Kidney (tissue), 14 donors: Measurements from ENCODE around the gene PDE4D. TPM values are rescaled to one million over a fixed set of nuclear protein-coding genes. Genes with fewer than 3 reads are reported as not detected.

Source experiments
- DNase-seq, 5 donors: peaks; one replicate each; pipeline ENCODE4 v3.0.0-alpha.2; 2013 to 2020
- FAIRE-seq: peaks from 2 replicates; lab custom pipeline; 2012; peaks lifted over from hg19 to GRCh38; lab: Jason Lieb, UNC
- H3K27ac ChIP-seq, 2 donors: one replicate each; pipeline ENCODE4 v1.7.0; 2013; ENCODE audit warnings: low read depth in 2 of 2, low read length in 2 of 2, inconsistent platforms in 1 of 2
- H3K27me3 ChIP-seq: one replicate; pipeline ENCODE4 v1.7.1; 2013; ENCODE audit warnings: low read length, inconsistent platforms; ENCODE audit not compliant: control insufficient read depth, insufficient read depth
- H3K36me3 ChIP-seq, 3 donors: one replicate each; pipeline versions ENCODE4 v1.7.0 to v1.7.1; 2013; ENCODE audit warnings: low read length in 3 of 3, control low read depth in 1 of 3, inconsistent platforms in 1 of 3; ENCODE audit not compliant: insufficient read depth in 3 of 3, control insufficient read depth in 2 of 3
- H3K4me1 ChIP-seq, 3 donors: one replicate each; pipeline versions ENCODE4 v1.7.0 to v1.7.1; 2013; ENCODE audit warnings: low read length in 3 of 3, inconsistent platforms in 1 of 3, low read depth in 1 of 3; ENCODE audit not compliant: control insufficient read depth in 2 of 3, insufficient read depth in 2 of 3
- H3K4me3 ChIP-seq, 3 donors: one replicate each; pipeline versions ENCODE4 v1.7.0 to v1.8.1; 2013; ENCODE audit warnings: low read length in 3 of 3, control low read depth in 1 of 3, inconsistent platforms in 1 of 3
- H3K9ac ChIP-seq, 3 donors: one replicate each; pipeline versions ENCODE4 v1.7.0 to v1.7.1; 2013; ENCODE audit warnings: low read length in 3 of 3, control low read depth in 1 of 3, inconsistent platforms in 1 of 3
- H3K9me3 ChIP-seq, 3 donors: one replicate each; pipeline versions ENCODE4 v1.7.0 to v1.7.1; 2013; ENCODE audit warnings: low read length in 3 of 3, control low read depth in 1 of 3, inconsistent platforms in 1 of 3; ENCODE audit not compliant: control insufficient read depth in 2 of 3, insufficient read depth in 1 of 3
- CTCF ChIP-seq: IDR thresholded peaks from 3 replicates; pipeline ENCODE4 v1.5.1; 2012; ENCODE audit warnings: mild to moderate bottlenecking, moderate library complexity, borderline replicate concordance; ENCODE audit not compliant: insufficient read depth; ENCODE audit errors: extremely low read depth
- intact Hi-C: fragments of 100-400 bp; cut with DNase I; formaldehyde crosslinking; loops from one replicate; pipeline ENCODE4 v1.11.1; 2022
- polyA plus RNA-seq: library from polyadenylated mRNA; stranded (reverse); fragments of 350-450 nt; fragmentation: Illumina TruSeq; extraction: RNeasy Lipid Tissue Mini Kit (QIAGEN cat#74804); gene quantifications from one replicate; pipeline ENCODE4 v1.2.3, GENCODE V29; 2014; ENCODE audit warnings: low read depth, low replicate concordance; ENCODE audit not compliant: insufficient read depth
- total RNA-seq: library from RNA; stranded (reverse); fragmentation: NEBNext Ultra II Directional; extraction: Animal tissue kit (Norgen Biotek cat#: 25700); gene quantifications from one replicate; pipeline ENCODE4 v1.2.1, GENCODE V29; 2021
- donor health status: control.
- donor health status: control.
- donor health status: control.
- donor health status: control.
- donor health status: control.
- donor health status: DM: yes; HTN: yes; CAD: no.
- donor health status: Normal renal cell carcinoma (clear cell type).

The PDE4D gene
- total and polyA plus RNA-seq, 2 donors from 2014 or later, result 9.2 to 78.9 TPM

- no peaks in the 10 kb centered on the region for H3K9me3 ChIP-seq
- no peak for TF ChIP-seq CTCF
- no peaks in the 10 kb centered on the region for H3K4me1 ChIP-seq
- H3K4me3 ChIP-seq, result no peak overlapping the region
- DNase-seq (no peak), FAIRE-seq (no peak)
- H3K9ac ChIP-seq, result no peak overlapping the region
- intact Hi-C loops, result no loop called here
- no peak overlapping the region for H3K27ac ChIP-seq
- H3K27me3 ChIP-seq, result no peaks in the 10 kb centered on the region
- H3K36me3 ChIP-seq, result no peaks in the 10 kb centered on the region
These were observed 953.9 kb downstream of the PDE4D start for GRCh38 chr5:58939664-58940063.

DNA sequence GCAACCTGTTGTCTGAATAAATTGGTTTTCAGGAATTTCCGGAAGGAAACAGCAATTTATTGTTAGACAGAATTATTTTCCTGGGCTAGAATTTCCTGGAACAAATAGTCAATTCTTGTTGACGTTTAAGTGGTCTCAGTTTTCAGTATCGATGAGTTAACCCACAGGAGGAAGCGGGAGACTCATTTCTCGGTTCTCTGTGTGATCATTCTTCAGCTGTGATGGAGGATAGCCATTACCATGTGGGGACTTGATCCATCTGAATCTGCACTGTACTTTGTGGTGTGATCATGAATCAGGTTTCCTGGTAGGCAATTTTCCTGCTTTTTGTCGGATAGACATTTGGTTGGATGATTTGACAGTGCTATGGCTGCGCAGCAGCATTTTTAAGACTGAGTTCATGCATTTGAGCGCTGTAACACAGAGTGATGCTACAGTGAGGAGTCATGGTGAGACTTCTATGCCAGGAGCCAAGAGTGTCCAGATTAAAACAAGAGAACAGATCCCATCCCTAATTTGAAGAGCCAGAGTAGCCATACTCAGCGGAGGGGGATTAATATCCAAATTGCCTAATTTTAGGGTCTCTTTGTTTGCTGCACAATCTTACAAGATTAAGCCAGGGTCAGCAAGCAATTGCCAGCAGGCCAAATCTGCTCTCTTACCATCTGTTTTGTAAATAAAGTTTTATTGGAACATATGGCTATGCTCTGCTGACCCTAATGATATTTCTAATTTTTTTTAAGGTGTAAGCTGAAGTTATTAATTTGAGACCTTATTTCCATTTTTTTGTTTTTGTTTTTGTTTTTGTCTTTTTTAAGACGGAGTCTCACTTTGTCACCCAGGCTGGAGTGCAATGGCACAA, 954.7 kb downstream of the PDE4D start:
- FAIRE-seq, result no peak
- Histone ChIP-seq H3K4me3 (no peak overlapping the region), H3K9me3 (no peaks in the 10 kb centered on the region), H3K27ac (no peak overlapping the region), H3K4me1 (no peaks in the 10 kb centered on the region), H3K27me3 (no peaks in the 10 kb centered on the region), H3K36me3 (no peaks in the 10 kb centered on the region), H3K9ac (no peak overlapping the region)
- no peak for TF ChIP-seq CTCF
- no peak for DNase-seq
- intact Hi-C loops, result no loop called here

DNA sequence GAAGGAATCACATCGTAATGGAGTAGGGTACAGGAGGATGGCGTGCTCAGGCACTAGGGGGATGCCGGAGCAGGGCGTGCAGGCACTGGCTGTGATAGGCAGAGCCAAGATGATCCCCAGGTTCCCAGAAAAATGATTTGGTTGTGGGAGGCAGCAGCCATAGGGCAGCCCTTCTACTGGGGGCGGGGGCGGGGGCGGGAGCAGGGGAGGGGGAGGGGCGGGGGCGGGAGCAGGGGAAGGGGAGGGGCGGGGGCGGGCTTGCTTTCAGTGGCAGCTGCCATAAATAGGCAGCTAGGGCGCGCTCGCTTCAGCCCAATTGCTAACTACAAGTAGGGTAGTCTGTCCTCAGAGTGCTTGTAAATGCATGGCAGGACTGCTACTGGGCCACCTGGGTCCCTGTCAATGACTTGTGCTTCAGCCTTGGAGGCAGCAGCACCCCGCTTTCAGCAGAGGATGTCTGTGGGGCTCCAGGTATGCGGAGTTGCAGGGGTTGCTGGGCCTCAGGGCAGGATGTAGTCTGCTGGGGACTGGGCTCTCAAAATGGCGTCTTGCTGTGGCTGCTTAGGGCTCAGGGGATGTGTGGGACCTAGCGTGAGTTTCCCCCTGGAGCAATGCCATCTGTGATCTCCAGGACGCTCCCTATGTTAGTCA, 956.4 kb downstream of the PDE4D start:
- Histone ChIP-seq H3K27ac (no peak overlapping the region), H3K9me3 (no peaks in the 10 kb centered on the region), H3K36me3 (no peaks in the 10 kb centered on the region), H3K27me3 (no peaks in the 10 kb centered on the region), H3K9ac (no peak overlapping the region), H3K4me1 (no peaks in the 10 kb centered on the region), H3K4me3 (no peak overlapping the region)
- no peak for TF ChIP-seq CTCF
- no peak for FAIRE-seq
- intact Hi-C loops, result no loop called here
- no peak for DNase-seq
